Measurements from ENCODE around the gene HPSE2. TPM values are rescaled to one million over a fixed set of nuclear protein-coding genes. Genes with fewer than 3 reads are reported as not detected.

The HPSE2 gene
- total and polyA plus RNA-seq, 2 of the 8 experiments (the other 6 are each of a cell fraction or from before 2014, with no cell fraction given), result 0.41 to 0.58 TPM

- Histone ChIP-seq H3K14ac (ENCODE audit: insufficient read length) (no peak overlapping the region), H3K4me1 (replicated peaks in 1 of 4; ENCODE audit: control insufficient read depth in 3 of 4, insufficient read depth in 4 of 4, low read length in 3 of 4) (no peaks in the 10 kb centered on the region), H3K27me3 (replicated peaks in 1 of 4; ENCODE audit: control insufficient read depth in 3 of 4, extremely low read depth in 1 of 4, insufficient read depth in 3 of 4, low read length in 3 of 4) (no peaks in the 10 kb centered on the region), H3K9me3 (ENCODE audit: insufficient read depth in 2 of 2, low read depth in 1 of 2, low read length in 1 of 2) (no peaks in the 10 kb centered on the region), H2BK5ac (ENCODE audit: low read depth, low read length) (no peak overlapping the region), H3K4me2 (ENCODE audit: insufficient read depth in 1 of 2, low read depth in 2 of 2, low read length in 2 of 2) (no peak overlapping the region), H2AK5ac (ENCODE audit: low read depth, low read length) (no peak overlapping the region), H2BK15ac (ENCODE audit: low read length) (no peak overlapping the region), H3K23me2 (ENCODE audit: low read depth, low read length) (no peaks in the 10 kb centered on the region), H4K5ac (ENCODE audit: insufficient read length, low read depth, low read length) (no peak overlapping the region), H3K18ac (ENCODE audit: extremely low read depth, low read length) (no peak overlapping the region), H3K4me3 (ENCODE audit: extremely low read depth in 1 of 4, insufficient read depth in 2 of 4, low read depth in 3 of 4, low read length in 4 of 4) (no peak overlapping the region), H3K79me2 (ENCODE audit: control insufficient read depth in 1 of 2, insufficient read depth in 2 of 2, low read length in 2 of 2) (no peaks in the 10 kb centered on the region), H3K23ac (ENCODE audit: insufficient read length) (no peak overlapping the region), H3K4ac (replicated peaks; ENCODE audit: insufficient read length, low read depth, low read length) (no peak overlapping the region), H2AFZ (ENCODE audit: low read length) (no peak overlapping the region), H3K9ac (replicated peaks in 1 of 4; ENCODE audit: extremely low read depth in 1 of 4, low read depth in 3 of 4, low read length in 3 of 4) (no peak overlapping the region), H2BK20ac (ENCODE audit: low read length) (no peak overlapping the region), H3K27ac (ENCODE audit: low read depth, low read length) (no peak overlapping the region), H3K36me3 (ENCODE audit: control insufficient read depth in 2 of 4, insufficient read depth in 4 of 4, low read length in 3 of 4) (no peaks in the 10 kb centered on the region), H4K20me1 (replicated peaks in 1 of 2; ENCODE audit: control insufficient read depth in 1 of 2, insufficient read depth in 2 of 2, low read length in 2 of 2) (no peaks in the 10 kb centered on the region), H4K91ac (replicated peaks; ENCODE audit: insufficient read length, low read length) (no peak overlapping the region), H2BK12ac (ENCODE audit: low read depth, low read length) (no peak overlapping the region), H3K56ac (replicated peaks; ENCODE audit: insufficient read length, low read depth, low read length) (no peak overlapping the region), H2BK120ac (replicated peaks; ENCODE audit: low read depth, low read length) (no peak overlapping the region), H3K79me1 (ENCODE audit: low read depth, low read length) (no peaks in the 10 kb centered on the region), H4K8ac (ENCODE audit: extremely low read depth, insufficient read depth, low read length) (no peak overlapping the region)
- CTCF ChIA-PET (ENCODE audit: partially characterized antibody), result interaction anchor here (0.9 to 1.2 kb wide), 2 partner anchors 41 to 43 kb away, joined by 3 read pairs; no protein-coding TSS in a partner anchor
- DNase-seq (ENCODE audit: low read depth in 1 of 2, low spot score in 2 of 2) (no peak), FAIRE-seq (no peak)
- WGBS, 2 experiments (ENCODE audit: extremely low coverage in 1 of 2, insufficient coverage in 1 of 2, insufficient read length in 1 of 2, insufficient replicate concordance in 2 of 2, low coverage in 1 of 2, low lambda C conversion rate in 2 of 2, missing lambda C conversion rate in 1 of 2), result 85% methylated on average over 4 of the region's 4 CpGs; no CpG with 5 or more reads in 1 of the 2 experiments
- POLR2A ChIA-PET (ENCODE audit: partially characterized antibody), result no interaction called here
- TF ChIP-seq TCF12 (IDR thresholded peaks at IDR 0.05; ENCODE audit: low read depth, low read length), result no peak
- TF ChIP-seq MAFK (IDR thresholded peaks at IDR 0.05; ENCODE audit: low read depth, low read length), result no peak
- TF ChIP-seq EP300 (IDR thresholded peaks at IDR 0.05; ENCODE audit: borderline replicate concordance in 1 of 2, low read depth in 2 of 2, low read length in 2 of 2), result no peak
- TF ChIP-seq RNF2 (IDR thresholded peaks at IDR 0.05; ENCODE audit: borderline replicate concordance, low read depth, low read length, missing control alignments, poor library complexity, severe bottlenecking), result no peak
- no peak for TF ChIP-seq HDAC6 (IDR thresholded peaks at IDR 0.05; ENCODE audit: low read depth, low read length)
- TF ChIP-seq EGR1 (IDR thresholded peaks at IDR 0.05; ENCODE audit: borderline replicate concordance, low read depth, low read length), result no peak
- no peak for TF ChIP-seq PHF8 (conservative IDR thresholded peaks at IDR 0.05; ENCODE audit: low read depth, low read length)
These were observed 334.1 kb downstream of the HPSE2 start for GRCh38 chr10:98901441-98902110.

Measured in H1 (cell line).